Loucy (cell line): ENCODE results near the gene IL15RA.

Source experiments
- H2AFZ ChIP-seq: fragments of 200-600 bp; sonication (generic); 2 replicates; pipeline ENCODE4 v1.6.0; 2016; ENCODE audit warnings: antibody characterized with exemption, mild to moderate bottlenecking, low read length, moderate library complexity
- H3F3A ChIP-seq: fragments of 200-600 bp; 2 replicates; pipeline ENCODE4 v1.6.0; 2016; ENCODE audit warnings: antibody characterized with exemption, low read depth, mild to moderate bottlenecking
- H3K27me3 ChIP-seq: fragments of 200-600 bp; sonication (generic); 2 replicates; pipeline ENCODE4 v1.6.1; 2014; ENCODE audit warnings: low read length, mild to moderate bottlenecking; ENCODE audit not compliant: insufficient read depth, poor library complexity, severe bottlenecking
- H3K36me3 ChIP-seq: fragments of 200-600 bp; sonication (generic); 2 replicates; pipeline ENCODE4 v1.6.1; 2016; ENCODE audit warnings: low read length; ENCODE audit not compliant: insufficient read depth
- H3K4me1 ChIP-seq: fragments of 200-600 bp; sonication (generic); 2 replicates; pipeline ENCODE4 v1.5.1; 2014; ENCODE audit warnings: low read length, mild to moderate bottlenecking; ENCODE audit not compliant: insufficient read depth, poor library complexity, severe bottlenecking
- H3K4me2 ChIP-seq: fragments of 200-600 bp; sonication (generic); 2 replicates; pipeline ENCODE4 v1.6.0; 2014; ENCODE audit warnings: antibody characterized with exemption, low read length, low read depth, mild to moderate bottlenecking; ENCODE audit not compliant: poor library complexity, severe bottlenecking
- H3K4me3 ChIP-seq: fragments of 200-600 bp; sonication (generic); 2 replicates; pipeline ENCODE4 v1.5.1; 2014; ENCODE audit warnings: low read length, mild to moderate bottlenecking, mixed read lengths; ENCODE audit not compliant: poor library complexity, severe bottlenecking
- H3K79me2 ChIP-seq: fragments of 200-600 bp; sonication (generic); 2 replicates; pipeline ENCODE4 v1.6.1; 2014; ENCODE audit warnings: low read length; ENCODE audit not compliant: insufficient read depth
- H3K9ac ChIP-seq: fragments of 200-600 bp; sonication (generic); 2 replicates; pipeline ENCODE4 v1.6.0; 2014; ENCODE audit warnings: mild to moderate bottlenecking, low read depth, low read length, moderate library complexity; ENCODE audit not compliant: poor library complexity, severe bottlenecking
- H3K9me2 ChIP-seq: fragments of 200-600 bp; sonication (generic); replicated peaks from 2 replicates; pipeline ENCODE4 v1.6.1; 2016; ENCODE audit warnings: low read depth, low read length, mixed read lengths
- H3K9me3 ChIP-seq: fragments of 200-600 bp; sonication (generic); 2 replicates; pipeline ENCODE4 v1.6.1; 2014; ENCODE audit warnings: mild to moderate bottlenecking, antibody characterized with exemption, low read length, low read depth; ENCODE audit not compliant: insufficient read depth
- H4K20me1 ChIP-seq: fragments of 200-600 bp; sonication (generic); 2 replicates; pipeline ENCODE4 v1.6.0; 2014; ENCODE audit warnings: antibody characterized with exemption, low read length, mild to moderate bottlenecking; ENCODE audit not compliant: insufficient read depth, poor library complexity, severe bottlenecking
- CTCF ChIP-seq: fragments of 200-600 bp; sonication (generic); conservative IDR thresholded peaks from 2 replicates; pipeline ENCODE4 v1.5.1; 2014; ENCODE audit warnings: mild to moderate bottlenecking, antibody characterized with exemption, low read length
- EZH2phosphoT487 ChIP-seq: fragments of 200-600 bp; IDR thresholded peaks from 2 replicates; pipeline ENCODE4 v1.6.1; 2018; ENCODE audit warnings: antibody characterized with exemption, mild to moderate bottlenecking, moderate library complexity, borderline replicate concordance

IL15RA gene

GRCh38 chr10:5988336-5988920, 11.1 kb upstream of the IL15RA start:
- H3K36me3 ChIP-seq = no peaks in the 10 kb centered on the region
- no peak overlapping the region for H3K4me3 ChIP-seq
- peak overlapping the region; percentile 73 for H2AFZ ChIP-seq
- peaks cover 7% of the 10 kb centered on the region; the same call in 1 of the 2 replicates for H3K9me3 ChIP-seq
- no peaks in the 10 kb centered on the region for H4K20me1 ChIP-seq
- peak overlapping the region; percentile 46 for H3K4me2 ChIP-seq
- no peaks in the 10 kb centered on the region for H3K79me2 ChIP-seq
- H3K9ac ChIP-seq = no peak overlapping the region
- peaks cover 8% of the 10 kb centered on the region for H3K4me1 ChIP-seq
- TF ChIP-seq EZH2phosphoT487 (no peak), CTCF (no peak)
- no peaks in the 10 kb centered on the region for H3F3A ChIP-seq
- H3K9me2 ChIP-seq = no peaks in the 10 kb centered on the region
- H3K27me3 ChIP-seq = peaks cover 4% of the 10 kb centered on the region

- no peak overlapping the region for H3K4me3 ChIP-seq
- H3K9me3 ChIP-seq = peaks cover 7% of the 10 kb centered on the region; the same call in 1 of the 2 replicates
- H3K4me2 ChIP-seq = peak overlapping the region; percentile 46
- no peaks in the 10 kb centered on the region for H3K36me3 ChIP-seq
- no peaks in the 10 kb centered on the region for H3F3A ChIP-seq
- H2AFZ ChIP-seq = peak overlapping the region; percentile 73
- no peaks in the 10 kb centered on the region for H3K9me2 ChIP-seq
- no peak overlapping the region for H3K9ac ChIP-seq
- H4K20me1 ChIP-seq = no peaks in the 10 kb centered on the region
- H3K27me3 ChIP-seq = peaks cover 4% of the 10 kb centered on the region
- TF ChIP-seq CTCF (no peak), EZH2phosphoT487 (no peak)
- H3K4me1 ChIP-seq = peaks cover 8% of the 10 kb centered on the region
- no peaks in the 10 kb centered on the region for H3K79me2 ChIP-seq
Observed at GRCh38 chr10:5987747-5988146, 10.4 kb upstream of the IL15RA start.

GRCh38 chr10:5985029-5985428, 7.7 kb upstream of the IL15RA start:
- Histone ChIP-seq H3K9me2 (no peaks in the 10 kb centered on the region), H3K27me3 (no peaks in the 10 kb centered on the region), H3K4me1 (peaks cover 8% of the 10 kb centered on the region), H3K4me2 (no peak overlapping the region), H3K4me3 (no peak overlapping the region), H3K9ac (no peak overlapping the region), H4K20me1 (no peaks in the 10 kb centered on the region), H3K36me3 (no peaks in the 10 kb centered on the region), H3K79me2 (no peaks in the 10 kb centered on the region), H2AFZ (no peak overlapping the region), H3K9me3 (no peaks in the 10 kb centered on the region), H3F3A (no peaks in the 10 kb centered on the region)
- no peak for TF ChIP-seq EZH2phosphoT487
- no peak for TF ChIP-seq CTCF
